ENCODE data around the gene GHSR.

GRCh38 chr3:172402892-172403643 lies 45.2 kb downstream of the GHSR start:
- TF ChIP-seq POLR2A (IDR thresholded peaks at IDR 0.05; ENCODE audit: low read depth) (no peak), EP300 (IDR thresholded peaks at IDR 0.05) (no peak)
